Stimulated activated CD8-positive, alpha-beta memory T cell treated with anti-CD3 and anti-CD28 coated beads, Interleukin-4, amount 100 ng/mL, for 48 hours (primary cell): ENCODE measurements around the gene SLC9A7.
A peak's percentile ranks its signal among the peaks of the same experiment; 100 is the strongest.

ENCODE experiments used
- DNase-seq: peaks from one replicate; pipeline ENCODE4 v3.0.0-alpha.2; 2020

The SLC9A7 gene

DNA sequence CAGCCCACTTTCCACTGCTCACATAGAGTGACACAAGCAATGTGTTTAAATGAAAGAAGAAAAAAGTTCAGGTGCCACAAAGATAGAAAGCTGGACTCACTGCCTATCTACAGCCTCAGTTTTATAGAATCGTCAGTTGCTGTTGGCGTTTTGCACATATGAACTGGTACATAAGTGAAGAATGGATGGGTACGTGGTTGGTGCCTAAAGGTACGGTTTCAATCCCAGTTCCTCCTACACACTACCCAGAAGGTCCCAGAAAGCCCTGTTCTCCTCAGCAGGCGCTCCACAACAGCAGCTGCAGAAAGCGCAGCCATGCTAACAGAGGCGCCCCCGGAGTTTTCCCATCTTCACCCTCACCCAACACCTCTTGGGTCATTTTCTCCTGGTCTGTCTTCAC lies 161.7 kb downstream of the SLC9A7 start:
- DNase-seq: no peak

DNA sequence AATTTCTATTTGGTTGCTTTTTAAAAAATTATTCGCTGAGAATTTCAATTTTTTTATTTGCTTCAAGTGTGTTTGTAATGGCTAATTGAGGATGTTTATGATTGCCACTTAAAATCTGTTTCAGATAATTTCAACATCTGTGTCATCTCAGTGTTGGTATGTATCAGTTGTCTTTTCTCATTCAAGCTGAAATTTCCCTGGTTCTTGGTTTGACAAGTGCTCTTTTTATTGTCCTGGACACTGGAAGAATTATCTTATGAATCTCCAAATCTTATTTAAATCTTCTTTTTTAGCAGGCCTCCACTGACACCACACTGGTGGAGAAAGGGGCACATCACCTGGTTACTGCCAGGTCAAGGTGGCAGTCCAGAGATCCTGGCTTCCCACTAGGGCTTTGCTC lies 163.8 kb downstream of the SLC9A7 start:
- DNase-seq: no peak

GRCh38 chrX:46589977-46590723 lies 168.8 kb downstream of the SLC9A7 start:
- DNase-seq: no peak

GRCh38 chrX:46588263-46588662 lies 170.7 kb downstream of the SLC9A7 start:
- peak; percentile 53 for DNase-seq

GRCh38 chrX:46587753-46588171 lies 171.2 kb downstream of the SLC9A7 start:
- no peak for DNase-seq

GRCh38 chrX:46587158-46587557 lies 171.8 kb downstream of the SLC9A7 start:
- no peak for DNase-seq

DNA sequence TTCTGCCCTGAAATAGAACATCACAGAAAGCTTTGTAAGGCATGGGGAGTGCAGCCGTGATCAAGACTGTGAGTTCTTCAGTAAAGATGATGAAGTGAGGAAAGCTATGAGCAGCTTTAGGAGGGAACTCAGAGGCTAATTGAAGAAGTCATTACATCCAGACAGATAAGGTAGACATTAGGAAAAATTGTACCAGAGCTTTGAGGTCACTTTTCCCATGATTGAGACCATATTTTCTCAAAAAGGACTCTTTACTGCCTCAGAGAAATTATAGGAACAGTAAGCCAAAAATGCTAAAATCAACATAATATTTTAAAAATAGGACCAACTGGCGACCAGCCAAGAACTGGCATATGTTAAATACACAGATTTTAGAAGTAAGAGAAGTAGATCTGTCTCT lies 174.2 kb downstream of the SLC9A7 start:
- no peak for DNase-seq

DNA sequence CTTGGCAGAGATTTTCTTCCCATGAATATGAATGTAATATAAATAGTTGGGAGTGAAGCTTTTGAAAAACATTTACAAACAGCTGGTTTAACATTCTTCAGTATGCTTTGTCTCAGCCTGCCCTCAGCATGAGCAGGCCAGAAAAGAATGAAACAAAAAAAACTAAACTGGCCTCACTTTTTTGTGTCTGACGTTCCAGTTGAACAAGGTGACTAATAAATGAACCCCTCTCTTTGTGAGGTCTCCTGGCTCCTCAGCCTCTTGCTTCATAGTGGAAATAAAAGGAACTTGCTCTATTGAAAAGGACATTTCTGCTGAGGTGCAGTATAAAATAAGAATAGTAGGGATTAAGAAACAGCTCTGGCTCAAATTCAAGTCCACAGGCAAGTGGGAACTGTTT lies 176.0 kb downstream of the SLC9A7 start:
- DNase-seq: no peak

- no peak for DNase-seq
Observed at GRCh38 chrX:46582325-46582724, 176.6 kb downstream of the SLC9A7 start.

- DNase-seq: no peak
Observed at GRCh38 chrX:46580613-46581012, 178.3 kb downstream of the SLC9A7 start.

DNA sequence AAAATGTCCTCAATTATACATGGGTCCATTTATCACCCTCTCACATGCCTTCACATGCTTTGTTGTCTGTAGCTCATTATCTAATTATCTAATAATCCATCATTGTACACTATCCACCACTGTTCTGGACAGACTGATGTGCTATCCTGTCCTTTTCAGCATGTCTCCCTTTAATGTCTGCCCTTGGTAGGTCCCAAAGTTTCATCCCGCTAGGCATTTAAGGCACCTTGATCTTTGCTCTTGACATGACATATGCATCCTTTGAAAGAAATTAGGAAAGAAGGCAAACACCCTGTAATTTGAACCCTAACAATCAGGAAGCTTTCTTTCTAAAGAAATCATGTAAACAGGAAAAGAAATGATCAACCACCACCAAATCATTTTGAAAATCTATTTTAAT lies 179.7 kb downstream of the SLC9A7 start:
- DNase-seq: no peak

DNA sequence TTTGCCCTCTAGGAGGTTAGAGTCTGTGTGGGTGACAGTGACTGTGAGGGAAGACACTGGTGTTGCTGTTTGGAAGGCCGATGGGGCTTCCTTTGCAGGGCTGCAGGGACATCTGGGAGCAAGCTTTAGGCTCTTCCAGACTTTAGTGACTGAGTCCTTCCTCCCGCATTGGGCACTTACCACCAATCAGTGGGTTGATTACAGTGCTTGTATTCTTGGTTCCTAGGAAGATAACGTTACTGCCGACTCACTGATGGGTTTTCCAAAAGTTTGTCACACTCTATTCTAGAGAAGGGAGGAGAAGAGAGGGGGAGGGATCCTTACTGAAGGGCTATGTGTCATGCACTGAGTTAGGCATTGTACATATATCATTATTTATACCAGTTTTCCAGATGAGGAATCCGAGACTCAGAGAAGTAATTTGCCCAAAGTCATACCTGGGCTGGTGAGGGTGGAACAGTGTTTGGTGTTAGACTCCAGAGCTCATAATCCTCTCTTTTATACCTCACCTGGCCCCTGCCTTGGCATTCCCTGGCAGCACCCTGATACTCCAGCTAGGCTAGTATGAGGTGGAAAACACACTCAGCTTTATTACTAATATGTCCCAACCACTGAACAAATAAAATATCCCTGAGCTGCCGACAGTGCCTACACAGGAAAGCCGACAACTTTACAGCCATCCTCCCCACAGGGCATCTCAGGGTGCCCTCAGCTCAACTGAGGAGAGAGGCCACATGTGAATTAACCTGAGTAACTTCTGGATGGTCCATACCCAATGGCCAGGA lies 181.5 kb downstream of the SLC9A7 start:
- no peak for DNase-seq

DNA sequence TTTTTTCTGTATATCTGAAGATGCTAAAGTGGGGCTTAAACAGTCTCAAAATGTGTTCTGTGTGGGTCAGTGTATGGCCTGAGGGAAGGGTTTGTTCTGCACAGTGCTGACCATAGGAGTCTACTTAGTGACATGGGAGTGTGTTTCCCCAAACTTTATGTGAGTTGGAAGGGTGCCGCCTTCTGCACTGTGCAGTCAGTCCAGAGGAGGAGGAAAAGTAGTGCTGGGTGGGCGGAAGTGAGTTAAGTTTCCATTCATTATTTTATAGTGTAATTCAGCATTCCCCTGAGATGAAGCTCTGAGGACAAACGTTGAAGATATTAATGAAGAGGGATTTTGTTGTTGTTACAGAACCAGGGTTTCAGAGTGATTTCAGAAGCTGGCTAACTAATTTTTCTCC lies 182.5 kb downstream of the SLC9A7 start:
- no peak for DNase-seq

DNA sequence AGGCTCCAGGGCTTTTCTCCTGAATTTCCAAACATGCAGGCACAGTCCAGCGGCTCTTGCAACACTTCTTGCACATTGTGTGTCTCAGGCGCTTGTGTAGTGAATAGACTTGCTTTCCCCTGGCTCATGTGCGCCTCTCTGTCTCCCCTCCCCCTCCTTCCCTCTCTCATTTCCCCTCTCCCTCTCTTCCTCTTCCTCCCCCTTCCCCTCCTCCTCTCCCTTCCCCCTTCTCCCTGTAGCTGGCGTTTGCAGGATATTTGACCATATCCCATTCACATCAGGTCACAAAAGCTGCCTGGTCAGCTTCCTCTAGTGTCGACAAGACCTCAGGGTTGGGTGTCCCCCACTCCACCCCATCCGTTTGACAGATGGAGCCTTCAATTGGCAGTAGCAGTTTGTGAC lies 182.9 kb downstream of the SLC9A7 start:
- DNase-seq: no peak

GRCh38 chrX:46575586-46575985 lies 183.3 kb downstream of the SLC9A7 start:
- no peak for DNase-seq

DNA sequence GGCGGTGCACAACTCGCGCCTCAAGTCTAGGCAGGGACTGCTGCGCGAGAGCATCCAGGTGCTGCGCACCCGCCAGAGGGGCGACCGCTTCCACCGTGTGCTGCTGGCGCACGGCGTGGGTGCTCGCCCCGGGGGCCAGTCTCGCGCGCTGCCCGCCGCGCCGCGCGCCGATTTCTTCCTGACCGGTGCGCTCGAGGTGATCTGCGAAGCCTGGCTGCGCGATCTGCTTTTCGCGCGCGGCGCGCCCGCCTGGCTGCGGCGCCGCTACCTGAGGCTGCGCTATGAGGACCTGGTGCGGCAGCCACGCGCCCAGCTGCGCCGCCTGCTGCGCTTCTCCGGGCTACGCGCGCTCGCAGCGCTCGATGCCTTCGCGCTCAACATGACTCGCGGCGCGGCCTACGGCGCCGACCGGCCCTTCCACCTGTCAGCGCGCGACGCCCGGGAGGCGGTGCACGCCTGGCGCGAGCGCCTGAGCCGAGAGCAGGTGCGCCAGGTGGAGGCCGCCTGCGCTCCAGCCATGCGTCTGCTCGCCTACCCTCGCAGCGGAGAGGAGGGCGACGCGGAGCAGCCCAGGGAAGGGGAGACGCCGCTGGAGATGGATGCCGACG lies 184.0 kb downstream of the SLC9A7 start:
- DNase-seq: peak; percentile 45

DNA sequence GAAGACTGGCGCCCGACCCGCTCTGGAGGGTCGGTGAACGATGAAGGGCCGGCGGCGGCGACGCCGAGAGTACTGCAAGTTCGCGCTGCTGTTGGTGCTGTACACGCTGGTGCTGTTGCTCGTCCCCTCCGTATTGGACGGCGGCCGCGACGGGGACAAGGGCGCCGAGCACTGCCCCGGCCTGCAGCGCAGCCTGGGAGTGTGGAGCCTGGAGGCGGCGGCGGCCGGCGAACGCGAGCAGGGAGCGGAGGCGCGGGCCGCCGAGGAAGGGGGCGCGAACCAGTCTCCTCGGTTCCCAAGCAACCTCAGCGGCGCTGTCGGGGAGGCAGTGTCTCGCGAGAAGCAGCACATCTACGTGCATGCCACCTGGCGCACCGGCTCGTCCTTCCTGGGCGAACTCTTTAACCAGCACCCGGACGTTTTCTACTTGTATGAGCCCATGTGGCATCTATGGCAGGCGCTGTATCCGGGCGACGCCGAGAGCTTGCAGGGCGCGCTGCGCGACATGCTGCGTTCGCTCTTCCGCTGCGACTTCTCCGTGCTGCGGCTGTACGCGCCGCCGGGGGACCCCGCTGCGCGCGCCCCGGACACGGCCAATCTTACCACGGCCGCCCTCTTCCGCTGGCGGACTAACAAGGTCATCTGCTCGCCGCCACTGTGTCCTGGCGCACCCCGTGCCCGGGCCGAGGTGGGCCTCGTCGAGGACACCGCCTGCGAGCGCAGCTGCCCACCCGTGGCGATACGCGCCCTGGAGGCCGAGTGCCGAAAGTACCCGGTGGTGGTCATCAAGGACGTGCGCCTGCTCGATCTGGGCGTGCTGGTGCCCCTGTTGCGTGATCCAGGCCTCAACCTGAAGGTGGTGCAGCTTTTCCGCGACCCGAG lies 184.8 kb downstream of the SLC9A7 start:
- DNase-seq: peak; percentile 65

- DNase-seq: peak; percentile 73
Observed at GRCh38 chrX:46573331-46573891, 185.5 kb downstream of the SLC9A7 start, which contains the start of gene CHST7. Gene CHST7, plus strand, starts transcription at chrX:46573765. Its CDS starts 167 bp downstream, at chrX:46573932.

DNA sequence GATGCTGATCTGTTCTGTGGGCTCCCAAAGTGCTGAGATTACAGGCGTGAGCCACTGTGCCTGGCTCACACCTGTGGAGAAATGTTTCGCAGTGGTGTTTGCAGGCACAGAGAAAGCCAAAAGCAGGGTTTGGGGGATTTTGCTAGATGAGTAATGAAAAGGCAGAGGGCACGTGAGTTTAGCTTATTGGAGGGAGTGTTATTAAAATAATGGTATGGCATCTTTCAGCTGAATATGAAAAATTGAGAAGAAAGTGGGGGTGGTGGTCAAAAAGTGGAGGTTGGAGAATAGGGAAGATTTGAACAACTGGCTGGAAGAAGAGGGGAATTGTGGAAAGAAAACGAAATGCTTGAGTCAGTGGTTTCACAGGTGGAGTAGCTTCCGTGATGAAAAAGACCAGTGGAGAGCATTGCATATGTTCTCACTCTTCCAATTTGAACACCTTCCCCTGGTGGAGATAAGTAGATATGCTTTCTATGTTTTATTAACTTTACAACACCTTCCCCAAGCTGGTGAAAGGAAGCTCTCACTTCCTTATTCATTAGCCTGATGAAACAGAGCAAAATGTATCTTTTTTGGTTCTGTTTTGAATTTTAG lies 186.5 kb downstream of the SLC9A7 start:
- peak; percentile 52 for DNase-seq

- DNase-seq: no peak
Observed at GRCh38 chrX:46571423-46572339, 187.2 kb downstream of the SLC9A7 start.

DNA sequence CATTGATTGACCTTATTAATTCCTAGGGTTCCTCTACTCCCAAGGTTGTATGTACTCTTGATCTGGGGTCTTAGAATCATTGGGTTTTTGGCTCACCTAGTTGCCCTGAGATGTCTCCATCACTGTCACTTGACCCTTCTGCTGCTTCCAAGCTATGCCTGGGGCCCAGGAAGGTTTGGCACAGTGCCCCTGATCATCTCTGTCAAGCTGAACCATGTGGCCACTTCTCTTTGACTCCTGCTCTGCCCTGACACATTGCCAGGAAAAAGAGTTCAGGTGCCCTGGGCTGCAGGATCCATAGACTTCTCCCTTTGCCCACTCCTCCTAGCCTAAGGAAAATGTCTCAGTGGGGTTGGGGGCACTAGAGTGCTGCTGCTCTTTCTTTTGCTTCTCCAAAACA lies 189.3 kb downstream of the SLC9A7 start:
- DNase-seq: no peak
